ENCODE data around the gene SLC4A7. TPM values are rescaled to one million over a fixed set of nuclear protein-coding genes. Genes with fewer than 3 reads are reported as not detected.

Gene SLC4A7
- polyA plus RNA-seq, 6 donors from 2014 or later, result 3.8 to 21.0 (median 12.2) TPM

DNA sequence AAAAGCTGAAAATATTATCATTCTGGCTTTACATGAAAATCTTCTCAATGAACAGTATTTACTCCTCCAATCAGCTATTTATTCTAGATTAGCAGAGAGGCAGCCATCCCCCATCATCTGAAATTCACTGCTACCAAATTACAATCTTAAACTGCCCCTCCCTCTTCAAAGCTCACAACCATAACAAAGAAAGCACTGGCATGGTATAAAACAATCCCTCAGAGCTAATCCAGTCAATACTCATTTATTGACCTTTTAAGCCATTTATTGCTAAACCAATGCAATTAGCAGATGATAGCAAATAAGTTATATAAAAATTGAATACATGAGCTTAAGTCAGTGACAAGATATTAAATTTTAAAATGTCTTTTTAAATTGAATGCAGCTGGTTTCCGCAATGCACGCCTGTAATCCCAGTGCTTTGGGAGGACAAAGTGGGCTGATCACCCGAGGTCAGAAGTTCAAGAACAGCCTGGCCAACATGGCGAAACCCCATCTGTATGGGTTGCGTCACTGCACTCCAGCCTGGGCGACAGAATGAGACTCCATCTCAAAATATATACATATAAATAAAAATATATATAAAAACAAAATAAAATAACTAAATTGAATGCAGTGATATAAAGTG, 12.1 kb downstream of the SLC4A7 start:
- H3K9me3 Mint-ChIP-seq, result peaks cover 2 to 8% (median 4%) of the 10 kb centered on the region in 7 donors
- ATAC-seq (ENCODE audit: low read depth in 2 of 2), result no peak

DNA sequence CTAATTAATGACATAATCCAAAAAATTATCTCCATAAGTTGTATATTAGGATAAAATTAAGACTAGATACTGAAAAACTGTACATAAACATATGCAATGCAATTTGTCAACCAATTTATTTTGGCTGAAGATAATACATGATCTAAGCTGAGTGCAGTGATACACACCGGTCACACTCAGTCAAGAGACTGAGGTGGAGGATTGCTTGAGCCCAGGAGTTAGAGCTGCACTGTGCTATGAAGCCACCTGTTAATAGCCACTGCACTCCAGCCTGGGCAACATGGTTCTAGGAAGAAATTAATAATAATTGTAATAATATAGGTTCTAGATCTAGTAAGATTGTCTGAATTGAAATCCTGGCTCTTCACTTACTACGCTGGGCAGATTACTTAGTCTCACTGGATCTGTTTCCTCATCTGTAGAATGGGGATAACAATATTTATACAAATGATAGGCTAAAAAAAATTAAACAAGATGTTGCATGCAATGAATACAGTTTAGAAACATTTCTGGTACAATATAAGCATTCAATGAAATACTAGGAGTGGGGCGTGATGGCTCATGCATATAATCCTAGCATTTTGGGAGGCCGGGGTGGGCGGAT, 15.8 kb downstream of the SLC4A7 start:
- DNase-seq (no peak), ATAC-seq (ENCODE audit: low read depth in 2 of 2) (no peak)
- peaks cover 6 to 35% (median 8%) of the 10 kb centered on the region in 3 donors for H3K4me1 Mint-ChIP-seq
- H3K36me3 Mint-ChIP-seq, result no peaks in the 10 kb centered on the region
- H3K9me3 Mint-ChIP-seq, result no peaks in the 10 kb centered on the region
- H3K4me3 Mint-ChIP-seq, result no peak overlapping the region
- H3K27ac Mint-ChIP-seq, result peak overlapping the region in 2 of 6 donors; percentile 2 to 54
- no peaks in the 10 kb centered on the region for H3K27me3 Mint-ChIP-seq

More for the DNA sequence above, 12.1 kb downstream of the SLC4A7 start:
- no peak for DNase-seq
- Mint-ChIP-seq H3K27ac (peak overlapping the region in 2 of 6 donors; percentile 39 to 85), H3K27me3 (no peaks in the 10 kb centered on the region), H3K36me3 (peaks cover 8 to 9% of the 10 kb centered on the region in 2 donors), H3K4me1 (peaks cover 27 to 59% (median 33%) of the 10 kb centered on the region in 3 donors), H3K4me3 (no peak overlapping the region)

DNA sequence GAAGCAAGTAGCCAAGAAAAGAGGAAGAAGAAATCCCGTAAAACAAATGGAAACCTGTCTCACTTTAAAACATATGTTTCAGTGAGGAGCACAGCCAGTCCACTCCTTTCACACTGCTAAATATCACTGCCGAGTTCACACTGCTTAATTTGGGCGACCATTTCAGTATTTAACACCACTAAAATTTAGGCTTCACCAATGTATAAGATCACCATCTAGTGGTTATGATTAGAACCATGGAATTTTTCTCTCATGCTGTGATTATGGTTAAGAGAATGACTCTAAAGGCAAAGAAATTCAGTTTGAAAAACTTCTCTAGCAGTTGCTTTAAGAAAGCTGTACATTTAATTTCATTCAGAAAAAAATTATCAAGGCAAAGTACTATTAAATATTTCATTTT, 16.6 kb downstream of the SLC4A7 start:
- Mint-ChIP-seq H3K4me1 (peaks cover 6 to 29% (median 8%) of the 10 kb centered on the region in 3 donors), H3K27me3 (no peaks in the 10 kb centered on the region), H3K4me3 (no peak overlapping the region), H3K27ac (peak overlapping the region in 3 of 6 donors; percentile 13 to 34 (median 13)), H3K36me3 (peaks cover under 1 to 3% of the 10 kb centered on the region in 2 donors), H3K9me3 (peaks cover 0 to 3% (median 0%) of the 10 kb centered on the region in 7 donors)
- peak; percentile 76 to 80 for ATAC-seq (ENCODE audit: low read depth in 2 of 2)
- peak; percentile 14 for DNase-seq

DNA sequence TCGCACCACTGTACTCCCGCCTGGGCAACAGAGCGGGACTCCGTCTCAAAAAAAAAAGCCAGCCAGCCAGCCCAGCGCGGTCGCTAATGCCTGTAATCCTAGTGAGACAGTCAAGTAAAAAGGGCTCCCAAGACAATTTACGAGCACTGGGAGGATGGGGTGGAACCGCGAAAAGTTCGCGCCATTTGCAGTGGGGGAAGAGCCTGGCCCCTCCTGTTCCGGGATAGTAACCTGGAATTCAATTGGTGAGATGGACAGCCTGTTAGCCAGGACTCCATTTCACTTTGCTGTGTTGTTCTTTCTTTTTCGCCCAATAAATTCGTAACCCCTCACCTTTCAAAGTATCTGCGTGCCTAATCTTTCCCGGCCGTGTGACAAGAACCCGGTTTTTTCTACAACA, 19.5 kb downstream of the SLC4A7 start:
- H3K4me1 Mint-ChIP-seq, result peaks cover 11 to 23% (median 14%) of the 10 kb centered on the region in 3 donors
- no peak for DNase-seq
- ATAC-seq (ENCODE audit: low read depth in 2 of 2), result no peak
- no peak overlapping the region for H3K4me3 Mint-ChIP-seq
- H3K27ac Mint-ChIP-seq, result peak overlapping the region in 1 of 6 donors; percentile 62
- H3K36me3 Mint-ChIP-seq, result peaks cover 6 to 15% of the 10 kb centered on the region in 2 donors
- H3K27me3 Mint-ChIP-seq, result no peaks in the 10 kb centered on the region
- peaks cover 0 to 7% (median 0%) of the 10 kb centered on the region in 7 donors for H3K9me3 Mint-ChIP-seq

DNA sequence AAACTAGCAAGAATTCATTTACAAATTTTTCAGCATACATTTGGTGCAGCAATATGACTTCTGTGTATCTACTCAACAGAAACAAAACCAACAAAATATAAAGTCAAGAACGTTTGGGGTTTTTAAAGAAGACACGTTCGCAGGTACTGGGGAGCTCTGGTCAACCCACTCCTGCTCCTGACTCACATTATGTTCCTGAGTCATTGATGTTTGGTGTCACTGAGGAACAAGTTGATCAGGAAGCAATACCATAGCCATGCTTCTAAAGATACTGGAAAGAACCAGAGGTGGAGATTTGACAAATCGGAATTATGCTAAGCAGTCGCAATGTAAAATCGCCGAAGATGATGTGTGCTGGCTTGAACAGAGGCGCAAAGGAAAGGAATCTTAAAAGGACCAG, 22.0 kb downstream of the SLC4A7 start:
- DNase-seq, result no peak
- peaks cover 0 to 7% (median 0%) of the 10 kb centered on the region in 7 donors for H3K9me3 Mint-ChIP-seq
- no peak overlapping the region for H3K4me3 Mint-ChIP-seq
- H3K27me3 Mint-ChIP-seq, result no peaks in the 10 kb centered on the region
- no peak overlapping the region for H3K27ac Mint-ChIP-seq
- ATAC-seq (ENCODE audit: low read depth in 2 of 2), result no peak
- H3K4me1 Mint-ChIP-seq, result peaks cover 5 to 18% (median 6%) of the 10 kb centered on the region in 3 donors
- H3K36me3 Mint-ChIP-seq, result peaks cover 6 to 15% of the 10 kb centered on the region in 2 donors

DNA sequence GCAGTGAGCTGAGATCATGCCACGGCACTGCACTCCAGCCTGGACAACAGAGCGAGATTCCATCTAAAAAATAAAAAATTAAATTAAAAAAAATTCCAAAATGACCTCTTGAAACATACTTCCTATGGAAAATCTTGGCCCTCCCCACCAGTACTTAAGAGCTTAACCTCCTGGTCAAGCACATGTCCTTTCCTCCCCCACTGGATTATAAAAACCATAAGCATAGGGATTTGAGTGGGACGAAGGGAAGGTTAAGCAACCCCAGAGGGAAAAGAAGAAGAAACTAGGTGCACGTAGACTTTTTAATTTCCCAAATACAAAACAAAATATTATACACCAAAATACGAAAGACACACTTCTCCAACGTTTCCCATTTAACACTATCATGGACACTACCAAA, 25.3 kb downstream of the SLC4A7 start:
- Mint-ChIP-seq H3K4me1 (peaks cover 20 to 31% (median 21%) of the 10 kb centered on the region in 3 donors), H3K27me3 (no peaks in the 10 kb centered on the region), H3K36me3 (peaks cover 6 to 15% of the 10 kb centered on the region in 2 donors), H3K27ac (no peak overlapping the region), H3K4me3 (no peak overlapping the region), H3K9me3 (peaks cover 0 to 7% (median 0%) of the 10 kb centered on the region in 7 donors)
- ATAC-seq (ENCODE audit: low read depth in 2 of 2) (no peak), DNase-seq (no peak)

DNA sequence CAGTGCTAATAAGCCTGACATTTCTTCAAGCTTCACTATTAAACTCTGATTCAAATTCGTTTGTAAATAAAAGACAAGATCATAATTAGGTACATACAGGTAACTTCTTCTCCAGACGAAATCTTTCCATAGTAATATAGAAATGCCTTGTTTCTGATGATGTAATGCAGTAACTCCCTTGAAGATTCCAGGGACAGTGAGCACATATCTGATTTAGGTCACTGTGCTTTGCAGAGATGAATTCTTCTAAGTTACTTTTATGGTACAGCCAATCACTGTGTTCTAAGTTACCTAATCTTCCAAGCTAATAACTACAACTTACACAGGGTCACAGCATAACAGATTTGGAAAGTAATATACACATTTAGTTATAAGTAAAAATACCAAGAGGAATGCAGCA, 27.6 kb downstream of the SLC4A7 start:
- DNase-seq (no peak), ATAC-seq (ENCODE audit: low read depth in 2 of 2) (no peak)
- H3K27ac Mint-ChIP-seq, result no peak overlapping the region
- H3K4me1 Mint-ChIP-seq, result peaks cover 30 to 52% (median 33%) of the 10 kb centered on the region in 3 donors
- peaks cover 0 to 1% (median 0%) of the 10 kb centered on the region in 7 donors for H3K9me3 Mint-ChIP-seq
- no peaks in the 10 kb centered on the region for H3K27me3 Mint-ChIP-seq
- no peak overlapping the region for H3K4me3 Mint-ChIP-seq
- peaks cover 0 to 7% of the 10 kb centered on the region in 2 donors for H3K36me3 Mint-ChIP-seq

DNA sequence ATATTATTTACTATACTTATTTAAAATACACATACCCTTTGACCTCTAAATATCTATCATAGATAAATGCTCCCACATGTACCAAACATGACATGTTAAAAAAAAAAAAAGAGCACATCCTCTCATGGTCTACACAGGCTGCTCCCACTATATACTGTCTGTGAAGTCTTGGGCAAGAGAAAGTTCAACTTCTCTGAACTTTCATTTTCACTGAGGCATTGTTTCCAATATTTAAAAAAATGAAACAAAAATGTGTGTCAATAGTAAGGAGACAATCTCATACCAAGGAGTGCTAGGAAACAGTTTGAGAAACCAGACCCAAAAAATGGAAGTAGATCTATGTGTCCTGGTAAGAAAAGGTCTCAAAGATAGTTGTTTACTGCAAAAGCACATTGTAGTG, 29.3 kb downstream of the SLC4A7 start:
- no peak for DNase-seq
- no peaks in the 10 kb centered on the region for H3K27me3 Mint-ChIP-seq
- no peak for ATAC-seq (ENCODE audit: low read depth in 2 of 2)
- no peaks in the 10 kb centered on the region for H3K9me3 Mint-ChIP-seq
- H3K27ac Mint-ChIP-seq, result peak overlapping the region in 4 of 6 donors; percentile 3 to 56 (median 30)
- peak overlapping the region in 1 of 8 donors; percentile 47 for H3K4me3 Mint-ChIP-seq
- H3K36me3 Mint-ChIP-seq, result peaks cover 0 to 4% of the 10 kb centered on the region in 2 donors
- peaks cover 24 to 53% (median 33%) of the 10 kb centered on the region in 3 donors for H3K4me1 Mint-ChIP-seq

DNA sequence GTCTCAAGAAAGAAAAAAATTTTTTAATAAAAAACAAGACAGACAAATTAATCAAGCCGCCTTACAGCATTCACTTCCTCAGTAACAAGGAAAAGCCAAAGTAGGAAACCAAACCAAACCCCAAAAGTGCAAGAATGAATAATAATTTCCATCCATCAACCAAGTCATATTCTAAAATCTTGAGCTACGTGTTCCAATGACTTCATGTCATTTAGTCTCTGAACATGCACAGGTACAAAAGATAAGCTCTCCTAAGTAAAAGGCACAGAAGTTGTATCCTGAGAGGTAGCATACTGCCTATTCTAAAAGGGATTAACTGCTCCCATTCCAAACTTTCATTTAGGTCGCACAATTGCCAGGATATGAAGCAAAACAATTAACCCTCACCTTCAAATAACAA, 29.7 kb downstream of the SLC4A7 start:
- no peak for ATAC-seq (ENCODE audit: low read depth in 2 of 2)

DNA sequence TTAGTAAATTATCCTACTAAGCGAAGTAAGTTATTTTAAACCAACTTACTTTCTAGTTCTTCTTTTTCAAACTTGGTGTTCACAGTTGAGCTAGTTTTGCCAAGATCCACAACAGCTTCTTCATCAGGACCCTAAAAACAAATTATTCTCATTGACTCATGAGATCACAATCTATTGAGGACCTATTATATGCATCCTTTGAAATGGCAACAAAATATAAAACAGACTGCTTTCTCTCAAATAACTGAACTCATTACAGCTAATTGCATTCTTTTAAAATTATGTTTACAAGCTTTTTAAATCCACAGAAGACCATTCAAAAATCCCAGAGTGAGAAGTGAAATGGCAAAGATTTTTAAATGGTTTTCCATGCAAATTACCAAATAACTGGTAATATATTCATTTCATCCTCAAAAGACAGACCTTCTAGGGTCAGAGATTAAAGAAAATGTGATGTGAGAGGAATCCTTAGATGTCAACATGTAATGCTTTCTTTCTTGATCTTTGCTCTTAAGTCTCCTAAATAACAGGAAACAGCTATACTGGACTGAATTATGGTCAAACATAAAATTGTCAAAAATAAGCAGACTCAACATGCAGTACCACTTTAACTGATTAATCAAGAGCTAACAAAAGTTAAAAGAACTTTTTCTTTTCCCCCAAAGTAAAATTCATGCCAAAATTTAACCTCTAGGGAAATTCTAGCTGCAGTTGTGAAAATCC, 31.7 kb downstream of the SLC4A7 start:
- peaks cover 8 to 11% of the 10 kb centered on the region in 2 donors for H3K36me3 Mint-ChIP-seq
- peak overlapping the region in 2 of 8 donors; percentile 29 to 47 for H3K4me3 Mint-ChIP-seq
- DNase-seq (no peak), ATAC-seq (ENCODE audit: low read depth in 2 of 2) (no peak)
- H3K27me3 Mint-ChIP-seq, result no peaks in the 10 kb centered on the region
- H3K9me3 Mint-ChIP-seq, result no peaks in the 10 kb centered on the region
- peak overlapping the region in 4 of 6 donors; percentile 29 to 76 (median 60) for H3K27ac Mint-ChIP-seq
- peaks cover 24 to 49% (median 33%) of the 10 kb centered on the region in 3 donors for H3K4me1 Mint-ChIP-seq

More for the DNA sequence above, 29.7 kb downstream of the SLC4A7 start:
- H3K27me3 Mint-ChIP-seq, result no peaks in the 10 kb centered on the region
- H3K27ac Mint-ChIP-seq, result peak overlapping the region in 2 of 6 donors; percentile 3 to 15
- H3K36me3 Mint-ChIP-seq, result peaks cover 0 to 4% of the 10 kb centered on the region in 2 donors
- H3K4me1 Mint-ChIP-seq, result peaks cover 24 to 53% (median 33%) of the 10 kb centered on the region in 3 donors
- no peak for DNase-seq
- H3K9me3 Mint-ChIP-seq, result no peaks in the 10 kb centered on the region
- no peak overlapping the region for H3K4me3 Mint-ChIP-seq

DNA sequence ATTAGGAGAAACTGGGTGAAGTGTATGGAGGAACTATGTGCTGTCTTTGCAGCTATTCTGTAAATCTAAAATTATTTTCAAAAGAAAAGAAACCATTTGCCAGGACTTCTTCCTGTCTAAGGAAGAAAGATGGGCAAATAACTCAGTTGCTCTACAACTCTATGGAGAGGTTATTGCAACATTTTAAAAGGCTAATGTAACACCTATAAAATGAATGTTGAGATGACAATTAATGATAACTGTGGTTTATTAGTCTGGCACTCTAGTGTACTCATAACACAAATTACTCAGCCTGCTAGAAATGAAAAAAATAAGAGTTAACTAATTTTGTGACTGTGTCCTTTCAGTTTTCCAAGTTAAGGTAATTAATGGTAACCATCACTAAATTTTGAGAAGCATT, 32.3 kb downstream of the SLC4A7 start:
- peaks cover 22 to 46% (median 32%) of the 10 kb centered on the region in 3 donors for H3K4me1 Mint-ChIP-seq
- H3K36me3 Mint-ChIP-seq, result peaks cover 8 to 11% of the 10 kb centered on the region in 2 donors
- no peaks in the 10 kb centered on the region for H3K9me3 Mint-ChIP-seq
- no peak overlapping the region for H3K4me3 Mint-ChIP-seq
- DNase-seq, result no peak
- H3K27me3 Mint-ChIP-seq, result no peaks in the 10 kb centered on the region
- H3K27ac Mint-ChIP-seq, result peak overlapping the region in 1 of 6 donors; percentile 38
- no peak for ATAC-seq (ENCODE audit: low read depth in 2 of 2)

DNA sequence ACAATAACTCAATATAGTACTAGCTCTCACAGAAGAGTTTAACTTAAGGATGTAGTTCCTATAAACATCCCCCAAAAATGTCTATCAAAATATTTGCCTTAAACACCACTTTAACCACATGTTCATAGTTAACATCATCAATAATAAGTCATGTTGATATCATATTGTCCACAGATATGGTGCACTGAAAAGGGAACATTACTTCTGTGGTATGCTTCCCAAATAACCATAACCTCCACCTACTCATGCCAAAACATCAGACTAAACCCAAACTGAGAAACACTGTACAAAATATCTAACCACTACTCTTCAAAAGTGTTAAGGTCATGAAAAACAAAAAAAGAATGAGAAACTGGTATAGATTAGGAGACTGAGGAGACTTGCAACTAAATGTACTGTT, 32.9 kb downstream of the SLC4A7 start:
- Mint-ChIP-seq H3K9me3 (no peaks in the 10 kb centered on the region), H3K36me3 (peaks cover 8 to 11% of the 10 kb centered on the region in 2 donors), H3K27me3 (no peaks in the 10 kb centered on the region), H3K27ac (peak overlapping the region in 1 of 6 donors; percentile 40), H3K4me3 (no peak overlapping the region), H3K4me1 (peaks cover 17 to 41% (median 26%) of the 10 kb centered on the region in 3 donors)
- no peak for ATAC-seq (ENCODE audit: low read depth in 2 of 2)
- no peak for DNase-seq

DNA sequence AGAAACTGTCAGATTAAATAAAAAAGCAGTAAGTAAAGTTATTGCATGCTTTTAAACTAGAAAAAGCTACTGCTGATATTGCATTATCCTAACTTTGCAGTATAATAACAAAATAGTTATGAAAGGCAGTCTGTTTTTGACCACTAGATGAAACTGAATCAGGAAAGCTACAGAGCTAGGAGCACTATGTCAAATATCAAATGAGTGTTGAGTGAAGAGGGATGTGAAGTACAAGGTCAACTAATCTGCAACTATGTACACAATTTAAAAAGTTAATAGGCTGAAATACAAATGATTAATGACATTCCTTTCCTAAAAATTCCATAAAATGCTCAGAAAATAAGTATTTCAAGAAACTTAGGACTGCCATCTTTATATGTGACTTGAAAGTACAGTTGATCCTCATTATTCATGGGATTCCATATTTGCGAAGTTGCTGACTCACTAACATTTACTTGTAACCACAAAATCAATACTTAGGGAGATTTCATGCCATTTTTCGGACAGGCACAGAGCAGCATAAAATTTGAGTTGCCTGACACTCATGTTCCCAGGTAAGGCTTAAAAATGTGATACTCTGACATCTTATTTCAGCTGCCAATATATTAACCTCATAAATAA, 34.5 kb downstream of the SLC4A7 start:
- Mint-ChIP-seq H3K36me3 (peaks cover 14 to 18% of the 10 kb centered on the region in 2 donors), H3K27me3 (no peaks in the 10 kb centered on the region), H3K9me3 (no peaks in the 10 kb centered on the region), H3K4me1 (peaks cover 16 to 27% (median 20%) of the 10 kb centered on the region in 3 donors), H3K27ac (no peak overlapping the region), H3K4me3 (no peak overlapping the region)
- ATAC-seq (ENCODE audit: low read depth in 2 of 2), result no peak
- no peak for DNase-seq
